ENCODE measurements around the gene CD200R1. TPM values are rescaled to one million over a fixed set of nuclear protein-coding genes. Genes with fewer than 3 reads are reported as not detected.
A peak's percentile ranks its signal among the peaks of the same experiment; 100 is the strongest.

Gene CD200R1
- total and polyA plus RNA-seq, 2 experiments from 2014 or later: 0.45 to 0.93 TPM

GRCh38 chr3:112908252-112908651, 66.7 kb downstream of the CD200R1 start:
- H3K9me2 ChIP-seq (replicated peaks; ENCODE audit: insufficient read depth): no peaks in the 10 kb centered on the region
- no peak overlapping the region for H3K27ac ChIP-seq
- H3K4me2 ChIP-seq: no peak overlapping the region
- H2AFZ ChIP-seq: no peak overlapping the region
- H3K4me3 ChIP-seq: no peak overlapping the region
- no peak for DNase-seq (ENCODE audit: low spot score)
- H4K20me1 ChIP-seq (ENCODE audit: insufficient read depth, poor library complexity, severe bottlenecking): no peaks in the 10 kb centered on the region
- H3K79me2 ChIP-seq: no peaks in the 10 kb centered on the region
- TF ChIP-seq EZH2 (IDR thresholded peaks at IDR 0.05; ENCODE audit: borderline replicate concordance) (no peak), CTCF (IDR thresholded peaks at IDR 0.05; ENCODE audit: poor library complexity) (no peak), EZH2phosphoT487 (IDR thresholded peaks at IDR 0.05; ENCODE audit: low read depth, severe bottlenecking, unreplicated experiment) (no peak)
- H3K27me3 ChIP-seq: no peaks in the 10 kb centered on the region
- no peaks in the 10 kb centered on the region for H3K4me1 ChIP-seq (ENCODE audit: insufficient read depth)
- no peaks in the 10 kb centered on the region for H3K9me3 ChIP-seq (ENCODE audit: low read depth)
- no peaks in the 10 kb centered on the region for H3K36me3 ChIP-seq (replicated peaks; ENCODE audit: insufficient read depth, low read depth)

GRCh38 chr3:112904786-112905185, 70.1 kb downstream of the CD200R1 start:
- Histone ChIP-seq H4K20me1 (ENCODE audit: insufficient read depth, poor library complexity, severe bottlenecking) (no peaks in the 10 kb centered on the region), H2AFZ (no peak overlapping the region), H3K79me2 (no peaks in the 10 kb centered on the region), H3K4me1 (ENCODE audit: insufficient read depth) (no peaks in the 10 kb centered on the region), H3K36me3 (replicated peaks; ENCODE audit: insufficient read depth, low read depth) (no peaks in the 10 kb centered on the region), H3K9me2 (replicated peaks; ENCODE audit: insufficient read depth) (no peaks in the 10 kb centered on the region), H3K4me2 (no peak overlapping the region), H3K27ac (no peak overlapping the region), H3K9me3 (ENCODE audit: low read depth) (no peaks in the 10 kb centered on the region), H3K4me3 (no peak overlapping the region), H3K27me3 (no peaks in the 10 kb centered on the region)
- TF ChIP-seq CTCF (IDR thresholded peaks at IDR 0.05; ENCODE audit: poor library complexity): no peak
- no peak for DNase-seq (ENCODE audit: low spot score)
- WGBS (ENCODE audit: low lambda C conversion rate, missing lambda C conversion rate): 94% methylated on average over 8 of the region's 8 CpGs

GRCh38 chr3:112900113-112900512, 74.8 kb downstream of the CD200R1 start:
- peak overlapping the region; percentile 34 for H2AFZ ChIP-seq
- no peak overlapping the region for H3K27ac ChIP-seq
- no peaks in the 10 kb centered on the region for H3K4me1 ChIP-seq (ENCODE audit: insufficient read depth)
- H3K9me2 ChIP-seq (replicated peaks; ENCODE audit: insufficient read depth): no peaks in the 10 kb centered on the region
- H3K27me3 ChIP-seq: no peaks in the 10 kb centered on the region
- no peak overlapping the region for H3K4me2 ChIP-seq
- no peak for TF ChIP-seq EZH2 (IDR thresholded peaks at IDR 0.05; ENCODE audit: borderline replicate concordance)
- TF ChIP-seq CTCF (IDR thresholded peaks at IDR 0.05; ENCODE audit: poor library complexity): no peak
- no peak for TF ChIP-seq EZH2phosphoT487 (IDR thresholded peaks at IDR 0.05; ENCODE audit: low read depth, severe bottlenecking, unreplicated experiment)
- no peak overlapping the region for H3K4me3 ChIP-seq
- no peaks in the 10 kb centered on the region for H3K36me3 ChIP-seq (replicated peaks; ENCODE audit: insufficient read depth, low read depth)
- no peaks in the 10 kb centered on the region for H3K9me3 ChIP-seq (ENCODE audit: low read depth)
- H3K79me2 ChIP-seq: no peaks in the 10 kb centered on the region
- 89% methylated on average over 3 of the region's 3 CpGs for WGBS (ENCODE audit: low lambda C conversion rate, missing lambda C conversion rate)
- no peak for DNase-seq (ENCODE audit: low spot score)
- no peaks in the 10 kb centered on the region for H4K20me1 ChIP-seq (ENCODE audit: insufficient read depth, poor library complexity, severe bottlenecking)

GRCh38 chr3:112897791-112898190, 77.1 kb downstream of the CD200R1 start:
- no peaks in the 10 kb centered on the region for H3K79me2 ChIP-seq
- H3K27me3 ChIP-seq: no peaks in the 10 kb centered on the region
- TF ChIP-seq CTCF (IDR thresholded peaks at IDR 0.05; ENCODE audit: poor library complexity): no peak
- TF ChIP-seq EZH2 (IDR thresholded peaks at IDR 0.05; ENCODE audit: borderline replicate concordance): no peak
- no peak for TF ChIP-seq EZH2phosphoT487 (IDR thresholded peaks at IDR 0.05; ENCODE audit: low read depth, severe bottlenecking, unreplicated experiment)
- H3K9me3 ChIP-seq (ENCODE audit: low read depth): no peaks in the 10 kb centered on the region
- H3K4me2 ChIP-seq: no peak overlapping the region
- WGBS (ENCODE audit: low lambda C conversion rate, missing lambda C conversion rate): 97% methylated on average over 1 of the region's 1 CpG
- DNase-seq (ENCODE audit: low spot score): no peak
- no peaks in the 10 kb centered on the region for H3K9me2 ChIP-seq (replicated peaks; ENCODE audit: insufficient read depth)
- no peaks in the 10 kb centered on the region for H3K4me1 ChIP-seq (ENCODE audit: insufficient read depth)
- no peaks in the 10 kb centered on the region for H3K36me3 ChIP-seq (replicated peaks; ENCODE audit: insufficient read depth, low read depth)
- no peaks in the 10 kb centered on the region for H4K20me1 ChIP-seq (ENCODE audit: insufficient read depth, poor library complexity, severe bottlenecking)
- no peak overlapping the region for H2AFZ ChIP-seq
- no peak overlapping the region for H3K27ac ChIP-seq
- no peak overlapping the region for H3K4me3 ChIP-seq
